Measurements from ENCODE around the gene PTPRM.

Gene PTPRM

GRCh38 chr18:8114480-8114879, 547.4 kb downstream of the PTPRM start:
- H3K4me3 ChIP-seq (ENCODE audit: low read length) = no peak overlapping the region
- TF ChIP-seq, protein P1, sequence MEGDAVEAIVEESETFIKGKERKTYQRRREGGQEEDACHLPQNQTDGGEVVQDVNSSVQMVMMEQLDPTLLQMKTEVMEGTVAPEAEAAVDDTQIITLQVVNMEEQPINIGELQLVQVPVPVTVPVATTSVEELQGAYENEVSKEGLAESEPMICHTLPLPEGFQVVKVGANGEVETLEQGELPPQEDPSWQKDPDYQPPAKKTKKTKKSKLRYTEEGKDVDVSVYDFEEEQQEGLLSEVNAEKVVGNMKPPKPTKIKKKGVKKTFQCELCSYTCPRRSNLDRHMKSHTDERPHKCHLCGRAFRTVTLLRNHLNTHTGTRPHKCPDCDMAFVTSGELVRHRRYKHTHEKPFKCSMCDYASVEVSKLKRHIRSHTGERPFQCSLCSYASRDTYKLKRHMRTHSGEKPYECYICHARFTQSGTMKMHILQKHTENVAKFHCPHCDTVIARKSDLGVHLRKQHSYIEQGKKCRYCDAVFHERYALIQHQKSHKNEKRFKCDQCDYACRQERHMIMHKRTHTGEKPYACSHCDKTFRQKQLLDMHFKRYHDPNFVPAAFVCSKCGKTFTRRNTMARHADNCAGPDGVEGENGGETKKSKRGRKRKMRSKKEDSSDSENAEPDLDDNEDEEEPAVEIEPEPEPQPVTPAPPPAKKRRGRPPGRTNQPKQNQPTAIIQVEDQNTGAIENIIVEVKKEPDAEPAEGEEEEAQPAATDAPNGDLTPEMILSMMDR (conservative IDR thresholded peaks at IDR 0.05; ENCODE audit: low read depth, low read length) = no peak
- no peak for DNase-seq (ENCODE audit: low read depth)

- TF ChIP-seq, protein P1 (conservative IDR thresholded peaks at IDR 0.05; ENCODE audit: low read depth, low read length) = no peak
- H3K4me3 ChIP-seq (ENCODE audit: low read length) = no peak overlapping the region
- DNase-seq (ENCODE audit: low read depth) = no peak
These were observed 549.4 kb downstream of the PTPRM start for GRCh38 chr18:8116341-8117005.

- H3K4me3 ChIP-seq (ENCODE audit: low read length) = no peak overlapping the region
- no peak for DNase-seq (ENCODE audit: low read depth)
- TF ChIP-seq, protein P1 (conservative IDR thresholded peaks at IDR 0.05; ENCODE audit: low read depth, low read length) = no peak
These were observed 549.9 kb downstream of the PTPRM start for GRCh38 chr18:8117006-8117371.

DNA sequence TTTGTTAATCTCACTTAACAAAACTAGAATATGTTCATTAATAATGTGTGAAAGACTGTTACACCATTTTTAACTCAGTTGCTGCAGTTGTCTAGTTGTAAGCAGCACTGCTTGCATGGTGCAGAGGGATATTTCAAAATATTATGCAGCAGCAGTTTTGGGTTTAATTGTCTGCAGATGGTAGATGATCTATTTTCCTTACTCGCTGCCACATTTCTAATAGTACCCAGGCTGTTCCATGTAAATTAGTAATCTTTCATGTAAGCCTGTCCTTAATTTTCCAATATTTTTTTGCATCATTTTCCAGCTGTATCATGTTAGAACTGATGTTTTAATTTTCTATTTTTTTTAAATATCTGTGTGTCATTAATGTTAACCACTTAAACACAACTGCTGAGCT, 554.0 kb downstream of the PTPRM start:
- no peak for DNase-seq (ENCODE audit: low read depth)
- TF ChIP-seq, protein P1 (conservative IDR thresholded peaks at IDR 0.05; ENCODE audit: low read depth, low read length) = no peak
- H3K4me3 ChIP-seq (ENCODE audit: low read length) = no peak overlapping the region

DNA sequence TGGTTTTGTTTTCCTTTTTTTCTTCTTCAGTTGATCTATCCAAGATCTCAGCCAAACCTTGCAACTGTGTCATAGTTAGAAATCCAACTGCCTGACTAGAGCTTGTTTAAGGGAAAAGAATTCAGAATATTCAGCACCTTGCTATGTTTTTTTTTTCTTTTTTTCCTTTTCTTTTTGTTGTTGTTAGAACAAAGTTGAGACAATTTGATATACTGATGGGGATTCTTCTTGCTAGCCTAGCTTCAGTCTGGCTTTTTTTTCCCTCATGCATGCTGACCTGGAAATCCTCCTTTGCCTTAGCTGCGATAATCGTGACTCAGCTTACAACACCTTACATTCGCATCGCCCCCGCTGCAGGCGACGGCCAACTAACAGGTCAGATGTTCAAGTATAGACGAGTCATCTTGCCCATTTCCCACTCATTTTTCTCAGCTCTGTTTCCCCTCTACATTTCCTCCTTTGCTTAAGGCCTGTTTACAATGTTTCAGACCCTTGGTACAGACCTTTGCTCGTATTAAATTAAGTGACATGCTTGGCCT, 554.9 kb downstream of the PTPRM start:
- TF ChIP-seq, protein P1 (conservative IDR thresholded peaks at IDR 0.05; ENCODE audit: low read depth, low read length) = no peak
- peak; percentile 73 for DNase-seq (ENCODE audit: low read depth)
- H3K4me3 ChIP-seq (ENCODE audit: low read length) = no peak overlapping the region

GRCh38 chr18:8124232-8125146, 557.4 kb downstream of the PTPRM start:
- no peak for DNase-seq (ENCODE audit: low read depth)
- TF ChIP-seq, protein P1 (conservative IDR thresholded peaks at IDR 0.05; ENCODE audit: low read depth, low read length) = no peak
- no peak overlapping the region for H3K4me3 ChIP-seq (ENCODE audit: low read length)
